Measurements from ENCODE around the gene NOP58. TPM values are rescaled to one million over a fixed set of nuclear protein-coding genes. Genes with fewer than 3 reads are reported as not detected.

NOP58 gene
- total and polyA plus RNA-seq, 10 donors, result 57.2 to 123 (median 76.2) TPM

DNA sequence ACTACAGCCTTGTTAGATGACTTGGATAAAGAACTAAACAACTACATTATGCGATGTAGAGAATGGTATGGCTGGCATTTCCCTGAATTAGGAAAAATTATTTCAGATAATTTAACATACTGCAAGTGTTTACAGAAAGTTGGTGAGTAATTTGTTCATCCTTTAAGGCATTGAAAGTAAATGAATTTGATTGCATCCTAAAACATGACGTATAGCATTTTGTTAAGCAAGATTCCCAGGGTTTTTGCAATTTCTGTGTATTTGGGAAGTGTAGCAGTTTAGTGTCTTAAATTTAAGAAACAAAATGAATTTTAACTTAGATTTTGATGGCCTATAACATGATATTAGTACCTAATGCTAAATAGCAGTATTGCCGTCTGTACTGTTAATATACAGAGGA is 24.8 kb downstream of the NOP58 start:
- Histone ChIP-seq H3K4me3 (no peak overlapping the region), H3K36me3 (peaks cover 4 to 100% (median 96%) of the 10 kb centered on the region in 6 donors), H3K27me3 (replicated peaks in 1 of 7) (no peaks in the 10 kb centered on the region), H3K4me1 (no peaks in the 10 kb centered on the region), H3K27ac (no peak overlapping the region), H3K9me3 (no peaks in the 10 kb centered on the region)
- 85 to 92% (median 89%) methylated on average over 3 of the region's 3 CpGs for WGBS, 5 donors
- intact Hi-C loops (cut with DNase I; ENCODE audit: low total_unique reads), result no loop called here
- no peak for DNase-seq
- TF ChIP-seq, protein P1, sequence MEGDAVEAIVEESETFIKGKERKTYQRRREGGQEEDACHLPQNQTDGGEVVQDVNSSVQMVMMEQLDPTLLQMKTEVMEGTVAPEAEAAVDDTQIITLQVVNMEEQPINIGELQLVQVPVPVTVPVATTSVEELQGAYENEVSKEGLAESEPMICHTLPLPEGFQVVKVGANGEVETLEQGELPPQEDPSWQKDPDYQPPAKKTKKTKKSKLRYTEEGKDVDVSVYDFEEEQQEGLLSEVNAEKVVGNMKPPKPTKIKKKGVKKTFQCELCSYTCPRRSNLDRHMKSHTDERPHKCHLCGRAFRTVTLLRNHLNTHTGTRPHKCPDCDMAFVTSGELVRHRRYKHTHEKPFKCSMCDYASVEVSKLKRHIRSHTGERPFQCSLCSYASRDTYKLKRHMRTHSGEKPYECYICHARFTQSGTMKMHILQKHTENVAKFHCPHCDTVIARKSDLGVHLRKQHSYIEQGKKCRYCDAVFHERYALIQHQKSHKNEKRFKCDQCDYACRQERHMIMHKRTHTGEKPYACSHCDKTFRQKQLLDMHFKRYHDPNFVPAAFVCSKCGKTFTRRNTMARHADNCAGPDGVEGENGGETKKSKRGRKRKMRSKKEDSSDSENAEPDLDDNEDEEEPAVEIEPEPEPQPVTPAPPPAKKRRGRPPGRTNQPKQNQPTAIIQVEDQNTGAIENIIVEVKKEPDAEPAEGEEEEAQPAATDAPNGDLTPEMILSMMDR (IDR thresholded peaks at IDR 0.05 in 8 of 11, conservative IDR thresholded peaks at IDR 0.05 in 3 of 11), result no peak
- TF ChIP-seq POLR2AphosphoS5 (IDR thresholded peaks at IDR 0.05) (no peak), POLR2A (IDR thresholded peaks at IDR 0.05) (no peak)

DNA sequence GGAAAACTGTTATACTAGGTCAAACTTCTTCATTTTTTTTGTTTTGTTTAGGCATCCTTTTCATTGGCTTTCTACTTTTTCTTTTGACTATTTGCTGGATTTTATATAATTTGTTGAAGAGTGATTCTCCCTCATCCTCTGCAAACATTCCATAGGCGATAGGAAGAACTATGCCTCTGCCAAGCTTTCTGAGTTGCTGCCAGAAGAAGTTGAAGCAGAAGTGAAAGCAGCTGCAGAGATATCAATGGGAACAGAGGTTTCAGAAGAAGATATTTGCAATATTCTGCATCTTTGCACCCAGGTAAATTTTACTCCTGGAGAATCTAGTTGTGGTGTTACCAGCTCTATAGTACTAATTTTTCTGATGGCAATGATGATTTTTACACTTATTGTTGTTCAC is 25.4 kb downstream of the NOP58 start:
- Histone ChIP-seq H3K4me1 (no peaks in the 10 kb centered on the region), H3K27me3 (replicated peaks in 1 of 7) (no peaks in the 10 kb centered on the region), H3K9me3 (no peaks in the 10 kb centered on the region), H3K27ac (no peak overlapping the region), H3K4me3 (no peak overlapping the region), H3K36me3 (peaks cover 4 to 100% (median 96%) of the 10 kb centered on the region in 6 donors)
- TF ChIP-seq, protein P1 (IDR thresholded peaks at IDR 0.05 in 8 of 11, conservative IDR thresholded peaks at IDR 0.05 in 3 of 11), result no peak
- no peak for TF ChIP-seq POLR2A (IDR thresholded peaks at IDR 0.05)
- no peak for TF ChIP-seq POLR2AphosphoS5 (IDR thresholded peaks at IDR 0.05)
- WGBS, 5 donors, result 80 to 94% (median 88%) methylated on average over 1 of the region's 1 CpG
- no peak for DNase-seq
- intact Hi-C loops (cut with DNase I; ENCODE audit: low total_unique reads), result no loop called here

DNA sequence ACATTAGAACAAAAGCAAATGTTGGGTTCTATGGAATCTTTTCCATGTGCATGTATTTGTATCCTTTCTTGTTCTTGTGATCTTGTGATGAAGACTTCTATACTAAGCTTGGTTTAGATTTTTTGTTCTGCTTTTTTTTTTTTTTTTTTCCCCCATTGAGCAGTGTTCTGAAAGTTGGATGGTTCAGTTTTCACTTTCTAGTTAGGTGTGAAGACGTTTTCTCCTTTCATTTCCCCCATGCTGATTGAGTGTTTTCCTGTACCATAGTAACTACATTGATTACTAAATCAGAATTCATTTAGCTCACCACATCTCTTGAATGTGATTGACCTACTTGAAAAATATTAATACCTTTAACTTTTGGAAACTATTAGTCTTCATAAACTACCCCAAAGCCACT is 34.1 kb downstream of the NOP58 start:
- no peak overlapping the region for H3K4me3 ChIP-seq
- H3K36me3 ChIP-seq, result peaks cover 2 to 100% (median 81%) of the 10 kb centered on the region in 6 donors
- no peak for DNase-seq
- no peaks in the 10 kb centered on the region for H3K27me3 ChIP-seq (replicated peaks in 1 of 7)
- H3K4me1 ChIP-seq, result peaks cover 0 to 7% (median 0%) of the 10 kb centered on the region in 6 donors
- H3K27ac ChIP-seq, result no peak overlapping the region
- WGBS, 5 donors, result 26 to 48% (median 33%) methylated on average over 1 of the region's 1 CpG
- intact Hi-C loops (cut with DNase I; ENCODE audit: low total_unique reads), result no loop called here
- TF ChIP-seq, protein P1 (IDR thresholded peaks at IDR 0.05 in 8 of 11, conservative IDR thresholded peaks at IDR 0.05 in 3 of 11), result no peak
- TF ChIP-seq POLR2AphosphoS5 (IDR thresholded peaks at IDR 0.05), result no peak
- no peak for TF ChIP-seq POLR2A (IDR thresholded peaks at IDR 0.05)
- H3K9me3 ChIP-seq, result no peaks in the 10 kb centered on the region

DNA sequence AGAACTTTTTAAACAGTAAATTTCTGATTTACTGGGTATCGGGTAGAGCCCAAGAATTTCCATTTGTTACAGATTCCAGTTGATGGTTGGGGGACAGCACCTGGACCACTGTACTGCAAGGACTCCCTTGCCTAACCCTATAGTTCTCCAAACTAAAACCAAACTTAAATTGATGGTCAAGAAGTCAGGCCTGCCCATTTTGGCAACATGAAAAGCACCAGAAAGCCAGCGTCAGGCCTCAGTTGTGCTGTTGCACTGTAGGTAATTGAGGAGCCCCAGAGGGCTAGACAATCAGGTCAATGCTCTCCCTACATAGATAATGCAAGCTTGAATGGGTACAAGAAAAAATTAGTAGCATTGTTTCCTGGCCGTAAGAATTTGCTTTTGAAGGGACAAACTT is 40.5 kb downstream of the NOP58 start:
- no peak for DNase-seq
- no peak overlapping the region for H3K27ac ChIP-seq
- H3K9me3 ChIP-seq, result no peaks in the 10 kb centered on the region
- WGBS, 5 donors, result 92 to 99% (median 95%) methylated on average over 3 of the region's 3 CpGs
- no peak overlapping the region for H3K4me3 ChIP-seq
- TF ChIP-seq, protein P1 (IDR thresholded peaks at IDR 0.05 in 8 of 11, conservative IDR thresholded peaks at IDR 0.05 in 3 of 11), result no peak
- no peak for TF ChIP-seq POLR2AphosphoS5 (IDR thresholded peaks at IDR 0.05)
- TF ChIP-seq POLR2A (IDR thresholded peaks at IDR 0.05), result no peak
- intact Hi-C loops (cut with DNase I; ENCODE audit: low total_unique reads), result no loop called here
- no peaks in the 10 kb centered on the region for H3K4me1 ChIP-seq
- no peaks in the 10 kb centered on the region for H3K27me3 ChIP-seq (replicated peaks in 1 of 7)
- peaks cover 2 to 92% (median 62%) of the 10 kb centered on the region in 6 donors for H3K36me3 ChIP-seq

Measured in spleen (tissue), 11 donors.